GM12878 (cell line): Measurements from ENCODE around the gene BATF3.
A peak's percentile ranks its signal among the peaks of the same experiment; 100 is the strongest.

Experiments
- ETV6 ChIP-seq, 2 experiments: fragments of 450-650 bp in 1 of 2; IDR thresholded peaks in 1 of 2; conservative IDR thresholded peaks in 1 of 2; 2 replicates each; pipeline ENCODE4 v1.6.1; 2014; ENCODE audit warnings: antibody characterized with exemption in 1 of 2, borderline replicate concordance in 1 of 2, low read depth in 1 of 2, mild to moderate bottlenecking in 1 of 2, moderate library complexity in 1 of 2
- FOXK2 ChIP-seq: fragments of 450-650 bp; IDR thresholded peaks from 2 replicates; pipeline ENCODE4 v1.6.1; 2017; ENCODE audit warnings: mild to moderate bottlenecking, moderate library complexity
- MXI1 ChIP-seq: fragments of 150-350 bp; IDR thresholded peaks from 2 replicates; pipeline ENCODE4 v1.6.1; 2011; ENCODE audit warnings: low read depth, mild to moderate bottlenecking, inconsistent platforms, low read length, improper control_type of control experiment
- POLR2AphosphoS5 ChIP-seq: IDR thresholded peaks from 2 replicates; pipeline ENCODE4 v1.6.1; 2011; ENCODE audit warnings: mild to moderate bottlenecking, low read length, inconsistent platforms
- SPI1 ChIP-seq: IDR thresholded peaks from 2 replicates; pipeline ENCODE4 v1.6.1; 2011; ENCODE audit warnings: low read depth, mild to moderate bottlenecking, low read length, moderate library complexity, borderline replicate concordance; ENCODE audit not compliant: insufficient read depth
- SREBF2 ChIP-seq: IDR thresholded peaks from 2 replicates; pipeline ENCODE4 v1.6.1; 2012; ENCODE audit warnings: mild to moderate bottlenecking, low read length
- TF ChIP-seq, protein P1 (sequence below), 3 experiments: IDR thresholded peaks in 2 of 3; conservative IDR thresholded peaks in 1 of 3; 2 replicates each; pipeline ENCODE4 v1.5.1; 2011; ENCODE audit warnings: low read depth in 3 of 3, low read length in 3 of 3, mild to moderate bottlenecking in 3 of 3, control low read depth in 2 of 3, moderate library complexity in 2 of 3, inconsistent platforms in 1 of 3, mixed read lengths in 1 of 3; ENCODE audit not compliant: control insufficient read depth in 2 of 3, insufficient read depth in 1 of 3; ENCODE audit errors: extremely low read depth in 1 of 3

DNA sequence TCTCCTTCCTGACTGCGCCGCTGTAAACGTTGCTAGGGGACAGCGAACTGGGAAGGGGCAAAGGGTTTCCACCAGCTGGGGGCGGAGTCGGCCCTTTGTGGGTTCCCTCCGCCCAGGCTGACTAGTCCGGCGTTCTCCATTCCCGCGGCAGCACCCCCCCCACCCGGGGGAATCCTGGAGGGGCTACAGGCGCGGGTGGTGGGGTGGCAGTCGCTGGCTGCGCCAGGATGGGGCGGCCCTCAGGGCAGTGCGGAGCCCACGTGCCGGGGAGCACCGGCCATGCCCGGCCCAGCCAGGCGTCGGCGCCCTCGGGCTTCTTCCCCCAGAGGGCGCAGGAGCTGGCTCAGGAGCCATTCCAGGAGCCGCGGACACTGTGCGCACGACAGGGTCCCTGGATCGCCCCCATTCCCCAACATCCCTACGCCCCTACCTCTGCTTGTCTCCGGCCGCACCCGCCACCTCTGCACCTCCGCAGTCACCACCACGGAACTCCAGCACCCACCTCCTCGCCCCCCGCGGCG is 476 bp downstream of the BATF3 start:
- TF ChIP-seq ETV6 (conservative IDR thresholded peaks at IDR 0.05 in 1 of 2, IDR thresholded peaks at IDR 0.05 in 1 of 2; ENCODE audit: borderline replicate concordance in 1 of 2, low read depth in 1 of 2) = no peak
- peak; percentile 66; the same call in 1 of the 2 replicates for TF ChIP-seq MXI1
- TF ChIP-seq, protein P1, sequence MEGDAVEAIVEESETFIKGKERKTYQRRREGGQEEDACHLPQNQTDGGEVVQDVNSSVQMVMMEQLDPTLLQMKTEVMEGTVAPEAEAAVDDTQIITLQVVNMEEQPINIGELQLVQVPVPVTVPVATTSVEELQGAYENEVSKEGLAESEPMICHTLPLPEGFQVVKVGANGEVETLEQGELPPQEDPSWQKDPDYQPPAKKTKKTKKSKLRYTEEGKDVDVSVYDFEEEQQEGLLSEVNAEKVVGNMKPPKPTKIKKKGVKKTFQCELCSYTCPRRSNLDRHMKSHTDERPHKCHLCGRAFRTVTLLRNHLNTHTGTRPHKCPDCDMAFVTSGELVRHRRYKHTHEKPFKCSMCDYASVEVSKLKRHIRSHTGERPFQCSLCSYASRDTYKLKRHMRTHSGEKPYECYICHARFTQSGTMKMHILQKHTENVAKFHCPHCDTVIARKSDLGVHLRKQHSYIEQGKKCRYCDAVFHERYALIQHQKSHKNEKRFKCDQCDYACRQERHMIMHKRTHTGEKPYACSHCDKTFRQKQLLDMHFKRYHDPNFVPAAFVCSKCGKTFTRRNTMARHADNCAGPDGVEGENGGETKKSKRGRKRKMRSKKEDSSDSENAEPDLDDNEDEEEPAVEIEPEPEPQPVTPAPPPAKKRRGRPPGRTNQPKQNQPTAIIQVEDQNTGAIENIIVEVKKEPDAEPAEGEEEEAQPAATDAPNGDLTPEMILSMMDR (IDR thresholded peaks at IDR 0.05 in 2 of 3, conservative IDR thresholded peaks at IDR 0.05 in 1 of 3; ENCODE audit: control insufficient read depth in 2 of 3, extremely low read depth in 1 of 3, insufficient read depth in 1 of 3, low read depth in 3 of 3, low read length in 3 of 3) = peak; percentile 48 to 79 (median 71)
- no peak for TF ChIP-seq SREBF2
- TF ChIP-seq POLR2AphosphoS5 = no peak
- TF ChIP-seq SPI1 = no peak
- TF ChIP-seq FOXK2 = no peak
